Measurements from ENCODE around the gene NAPB. TPM values are rescaled to one million over a fixed set of nuclear protein-coding genes. Genes with fewer than 3 reads are reported as not detected.
"Not testable (repeated sequence)": the region's sequence is repeated elsewhere in the genome, so short reads cannot be mapped to it uniquely, and the experiment has no call there.

The NAPB gene
- total RNA-seq (2021; ENCODE audit: unreplicated experiment) (5.8 TPM), Bru-seq, nascent RNA (percentile 67 among the genes with signal in this experiment), BruChase-seq, experiment 1, labeled RNA remaining after a 2-hour chase (percentile 81 among the genes with signal in this experiment), BruChase-seq, experiment 2, labeled RNA remaining after a 6-hour chase (percentile 69 among the genes with signal in this experiment)
- polyA plus RNA-seq (2012; ENCODE audit: insufficient read length): 3.0 TPM
- long read RNA-seq, transcript NAPB-201 (11 exons, 3,837 nt): major isoform, 6 of 19 reads
- long read RNA-seq, partial matches to known transcripts: 1 of 19 reads
- long read RNA-seq, other reads (novel, unspliced or antisense): 11 of 19 reads

- BruUV-seq (replicated peaks): no TSS peak
- no peaks in the 10 kb centered on the region for H3K9me3 ChIP-seq (ENCODE audit: control insufficient read depth, insufficient read depth, low read depth, low read length)
- intact Hi-C loops (cut with micrococcal nuclease; ENCODE audit: unreplicated experiment) (no loop called here), in situ Hi-C loops (cut with HindIII; ENCODE audit: low pct_unique_long_range_greater_than_20kb, low sequenced_read_pairs) (no loop called here)
- peak; percentile 71; the same call in 1 of the 2 replicates for TF ChIP-seq SIN3A (IDR thresholded peaks at IDR 0.05; ENCODE audit: borderline replicate concordance, insufficient read depth, low read depth, low read length)
- no peak for TF ChIP-seq TCF7L2 (IDR thresholded peaks at IDR 0.05; ENCODE audit: low read depth, low read length)
- peak; percentile 42 for TF ChIP-seq CTCF (IDR thresholded peaks at IDR 0.05)
- TF ChIP-seq, protein P1, sequence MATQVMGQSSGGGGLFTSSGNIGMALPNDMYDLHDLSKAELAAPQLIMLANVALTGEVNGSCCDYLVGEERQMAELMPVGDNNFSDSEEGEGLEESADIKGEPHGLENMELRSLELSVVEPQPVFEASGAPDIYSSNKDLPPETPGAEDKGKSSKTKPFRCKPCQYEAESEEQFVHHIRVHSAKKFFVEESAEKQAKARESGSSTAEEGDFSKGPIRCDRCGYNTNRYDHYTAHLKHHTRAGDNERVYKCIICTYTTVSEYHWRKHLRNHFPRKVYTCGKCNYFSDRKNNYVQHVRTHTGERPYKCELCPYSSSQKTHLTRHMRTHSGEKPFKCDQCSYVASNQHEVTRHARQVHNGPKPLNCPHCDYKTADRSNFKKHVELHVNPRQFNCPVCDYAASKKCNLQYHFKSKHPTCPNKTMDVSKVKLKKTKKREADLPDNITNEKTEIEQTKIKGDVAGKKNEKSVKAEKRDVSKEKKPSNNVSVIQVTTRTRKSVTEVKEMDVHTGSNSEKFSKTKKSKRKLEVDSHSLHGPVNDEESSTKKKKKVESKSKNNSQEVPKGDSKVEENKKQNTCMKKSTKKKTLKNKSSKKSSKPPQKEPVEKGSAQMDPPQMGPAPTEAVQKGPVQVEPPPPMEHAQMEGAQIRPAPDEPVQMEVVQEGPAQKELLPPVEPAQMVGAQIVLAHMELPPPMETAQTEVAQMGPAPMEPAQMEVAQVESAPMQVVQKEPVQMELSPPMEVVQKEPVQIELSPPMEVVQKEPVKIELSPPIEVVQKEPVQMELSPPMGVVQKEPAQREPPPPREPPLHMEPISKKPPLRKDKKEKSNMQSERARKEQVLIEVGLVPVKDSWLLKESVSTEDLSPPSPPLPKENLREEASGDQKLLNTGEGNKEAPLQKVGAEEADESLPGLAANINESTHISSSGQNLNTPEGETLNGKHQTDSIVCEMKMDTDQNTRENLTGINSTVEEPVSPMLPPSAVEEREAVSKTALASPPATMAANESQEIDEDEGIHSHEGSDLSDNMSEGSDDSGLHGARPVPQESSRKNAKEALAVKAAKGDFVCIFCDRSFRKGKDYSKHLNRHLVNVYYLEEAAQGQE (IDR thresholded peaks at IDR 0.05; ENCODE audit: insufficient read depth in 1 of 2, low read depth in 2 of 2, low read length in 1 of 2): no peak
- peak; percentile 75 for TF ChIP-seq POLR2AphosphoS5 (IDR thresholded peaks at IDR 0.05; ENCODE audit: low read depth, low read length)
- ATAC-seq: peak; percentile 100
- peak; percentile 61 for DNase-seq (ENCODE audit: low read depth, low spot score)
- H3K27me3 ChIP-seq (ENCODE audit: control insufficient read depth, insufficient read depth, low read length): no peaks in the 10 kb centered on the region
- H3K4me1 ChIP-seq (ENCODE audit: control insufficient read depth, insufficient read depth, low read length): peaks cover 10% of the 10 kb centered on the region
- ChIA-PET CTCF (no interaction called here), POLR2A (no interaction called here)
- H3K36me3 ChIP-seq (ENCODE audit: control insufficient read depth, insufficient read depth, low read length): no peaks in the 10 kb centered on the region
- H3K4me3 ChIP-seq (ENCODE audit: low read depth in 2 of 2, low read length in 2 of 2): peak within 1 kb of the TSS; percentile 73
- H3K27ac ChIP-seq (ENCODE audit: low read length): peak within 1 kb of the TSS; percentile 80
Measured at GRCh38 chr20:23420943-23421931, at the start of gene NAPB. NAPB (minus strand) TSS chr20:23421488; CDS start chr20:23421402, 86 bp downstream.

DNA sequence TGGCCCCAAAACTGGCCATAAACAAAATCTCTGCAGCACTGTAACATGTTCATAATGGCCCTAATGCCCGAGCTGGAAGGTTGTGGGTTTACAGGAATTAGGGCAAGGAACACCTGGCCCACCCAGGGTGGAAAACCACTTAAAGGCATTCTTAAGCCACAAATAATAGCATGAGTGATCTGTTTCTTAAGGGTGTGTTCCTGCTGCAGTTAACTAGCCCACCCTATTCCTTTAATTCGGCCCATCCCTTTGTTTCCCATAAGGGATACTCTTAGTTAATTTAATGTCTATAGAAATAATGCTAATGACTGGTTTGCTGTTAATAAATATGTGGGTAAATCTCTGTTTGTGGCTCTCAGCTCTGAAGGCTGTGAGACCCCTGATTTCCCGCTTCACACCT is 45.7 kb upstream of the NAPB start:
- H3K9me3 ChIP-seq (ENCODE audit: control insufficient read depth, insufficient read depth, low read depth, low read length); H3K36me3 ChIP-seq (ENCODE audit: control insufficient read depth, insufficient read depth, low read length): not testable (repeated sequence)

More for the DNA sequence above, 45.7 kb upstream of the NAPB start:
- ATAC-seq; DNase-seq (ENCODE audit: low read depth, low spot score); POLR2A ChIA-PET; in situ Hi-C loops (cut with HindIII; ENCODE audit: low pct_unique_long_range_greater_than_20kb, low sequenced_read_pairs); H3K4me3 ChIP-seq (ENCODE audit: low read depth in 2 of 2, low read length in 2 of 2); H3K27ac ChIP-seq (ENCODE audit: low read length); H3K4me1 ChIP-seq (ENCODE audit: control insufficient read depth, insufficient read depth, low read length); H3K27me3 ChIP-seq (ENCODE audit: control insufficient read depth, insufficient read depth, low read length); CTCF ChIA-PET; intact Hi-C loops (cut with micrococcal nuclease; ENCODE audit: unreplicated experiment); BruUV-seq (replicated peaks): not testable (repeated sequence)
